ENCODE measurements around the gene SDC4.

DNA sequence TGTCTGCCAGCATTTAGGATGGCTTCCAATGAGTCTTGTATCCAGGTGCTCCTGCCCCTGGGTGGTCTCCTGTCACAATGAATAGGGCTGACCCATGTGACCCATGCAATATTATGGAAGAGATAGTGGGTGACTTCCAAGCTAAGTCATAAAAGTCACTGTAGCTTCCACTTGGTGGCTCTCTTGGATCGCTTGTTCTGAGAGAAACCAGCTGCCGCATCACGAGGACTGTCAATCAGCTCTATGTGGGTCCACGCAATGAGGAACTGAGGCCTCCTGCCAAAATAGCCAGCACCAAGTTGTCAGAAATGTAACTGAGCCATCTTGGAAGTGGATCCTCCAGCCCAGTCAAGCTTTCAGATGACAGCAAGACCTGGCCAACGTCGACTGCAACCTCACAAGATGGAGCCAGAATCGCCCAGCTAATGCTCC lies 25.3 kb downstream of the SDC4 start:
- TF ChIP-seq CTCF (IDR thresholded peaks at IDR 0.05) (peak in 3 of 4 experiments; percentile 17 to 59 (median 54)), POLR2A (IDR thresholded peaks at IDR 0.05) (no peak), POLR2AphosphoS5 (IDR thresholded peaks at IDR 0.05) (peak; percentile 60)
